ENCODE measurements around the gene RIMS3.
A peak's percentile ranks its signal among the peaks of the same experiment; 100 is the strongest.
"Not testable (repeated sequence)": the region's sequence is repeated elsewhere in the genome, so short reads cannot be mapped to it uniquely, and the experiment has no call there.

Gene RIMS3

GRCh38 chr1:40703316-40703715 lies 37.8 kb upstream of the RIMS3 start:
- TF ChIP-seq CTCF (IDR thresholded peaks at IDR 0.05; ENCODE audit: low read depth, low read length), result no peak
- TF ChIP-seq MYC (IDR thresholded peaks at IDR 0.05; ENCODE audit: low read depth, low read length), result no peak
- no peak for TF ChIP-seq POLR2A (IDR thresholded peaks at IDR 0.05; ENCODE audit: extremely low read depth, insufficient read length)
- no peak for TF ChIP-seq MAX (IDR thresholded peaks at IDR 0.05; ENCODE audit: low read depth, low read length)
- H3K4me3 ChIP-seq (ENCODE audit: low read depth, low read length), result no peak overlapping the region
- peak; percentile 48 for DNase-seq (ENCODE audit: low read depth)

- H3K4me3 ChIP-seq (ENCODE audit: low read depth, low read length), result not testable (repeated sequence)
Measured at GRCh38 chr1:40702810-40703209, 37.3 kb upstream of the RIMS3 start.

GRCh38 chr1:40701684-40702083 lies 36.2 kb upstream of the RIMS3 start:
- no peak for TF ChIP-seq MYC (IDR thresholded peaks at IDR 0.05; ENCODE audit: low read depth, low read length)
- no peak for TF ChIP-seq CTCF (IDR thresholded peaks at IDR 0.05; ENCODE audit: low read depth, low read length)
- no peak for TF ChIP-seq POLR2A (IDR thresholded peaks at IDR 0.05; ENCODE audit: extremely low read depth, insufficient read length)
- no peak for TF ChIP-seq MAX (IDR thresholded peaks at IDR 0.05; ENCODE audit: low read depth, low read length)
- H3K4me3 ChIP-seq (ENCODE audit: low read depth, low read length), result no peak overlapping the region
- no peak for DNase-seq (ENCODE audit: low read depth)

More at GRCh38 chr1:40702810-40703209, 37.3 kb upstream of the RIMS3 start:
- not testable (repeated sequence) for DNase-seq (ENCODE audit: low read depth)

- no peak for DNase-seq (ENCODE audit: low read depth)
- TF ChIP-seq POLR2A (IDR thresholded peaks at IDR 0.05; ENCODE audit: extremely low read depth, insufficient read length) (no peak), MYC (IDR thresholded peaks at IDR 0.05; ENCODE audit: low read depth, low read length) (no peak), CTCF (IDR thresholded peaks at IDR 0.05; ENCODE audit: low read depth, low read length) (no peak), MAX (IDR thresholded peaks at IDR 0.05; ENCODE audit: low read depth, low read length) (no peak)
- H3K4me3 ChIP-seq (ENCODE audit: low read depth, low read length), result no peak overlapping the region
Measured at GRCh38 chr1:40699787-40700186, 34.3 kb upstream of the RIMS3 start.

GRCh38 chr1:40697436-40697835 lies 32.0 kb upstream of the RIMS3 start:
- H3K4me3 ChIP-seq (ENCODE audit: low read depth, low read length), result no peak overlapping the region
- DNase-seq (ENCODE audit: low read depth), result no peak
- TF ChIP-seq MAX (IDR thresholded peaks at IDR 0.05; ENCODE audit: low read depth, low read length) (no peak), MYC (IDR thresholded peaks at IDR 0.05; ENCODE audit: low read depth, low read length) (no peak), POLR2A (IDR thresholded peaks at IDR 0.05; ENCODE audit: extremely low read depth, insufficient read length) (no peak), CTCF (IDR thresholded peaks at IDR 0.05; ENCODE audit: low read depth, low read length) (no peak)

- no peak overlapping the region for H3K4me3 ChIP-seq (ENCODE audit: low read depth, low read length)
- TF ChIP-seq MYC (IDR thresholded peaks at IDR 0.05; ENCODE audit: low read depth, low read length), result no peak
- TF ChIP-seq CTCF (IDR thresholded peaks at IDR 0.05; ENCODE audit: low read depth, low read length), result no peak
- TF ChIP-seq POLR2A (IDR thresholded peaks at IDR 0.05; ENCODE audit: extremely low read depth, insufficient read length), result no peak
- DNase-seq (ENCODE audit: low read depth), result no peak
Measured at GRCh38 chr1:40696294-40696693, 30.8 kb upstream of the RIMS3 start.

Data from NB4 (cell line).